GM12878 (cell line): ENCODE data around the gene CPHXL2. TPM values are rescaled to one million over a fixed set of nuclear protein-coding genes. Genes with fewer than 3 reads are reported as not detected.

Source experiments
- ASH2L ChIP-seq: fragments of 300-600, 200-600 bp; sonication (generic); IDR thresholded peaks from 2 replicates; pipeline ENCODE4 v1.6.1; 2017; ENCODE audit warnings: low read depth, mild to moderate bottlenecking, borderline replicate concordance
- BCL3 ChIP-seq: IDR thresholded peaks from 2 replicates; pipeline ENCODE4 v1.6.1; 2011; ENCODE audit warnings: borderline replicate concordance, low read depth, mild to moderate bottlenecking, moderate library complexity, low read length; ENCODE audit not compliant: insufficient read depth, poor library complexity, severe bottlenecking
- E2F8 ChIP-seq: fragments of 450-650 bp; IDR thresholded peaks from 2 replicates; pipeline ENCODE4 v1.6.1; 2018; ENCODE audit warnings: mild to moderate bottlenecking, low read depth, moderate library complexity; ENCODE audit not compliant: partially characterized antibody
- EGR1 ChIP-seq, 2 experiments: IDR thresholded peaks; 1 replicate in 1 of 2; 2 replicates in 1 of 2; pipeline ENCODE4 v1.6.1; 2011 to 2012; ENCODE audit warnings: low read depth in 2 of 2, low read length in 2 of 2, borderline replicate concordance in 1 of 2, mild to moderate bottlenecking in 1 of 2, moderate library complexity in 1 of 2
- EP300 ChIP-seq, 2 experiments: fragments of 150-350 bp in 1 of 2; IDR thresholded peaks; 2 replicates each; pipeline ENCODE4 v1.6.1; 2011 to 2012; ENCODE audit warnings: low read depth in 2 of 2, low read length in 2 of 2, borderline replicate concordance in 1 of 2, improper control_type of control experiment in 1 of 2, inconsistent platforms in 1 of 2; ENCODE audit not compliant: control insufficient read depth in 1 of 2
- MTA2 ChIP-seq: fragments of 450-650 bp; IDR thresholded peaks from 2 replicates; pipeline ENCODE4 v1.6.1; 2016; ENCODE audit warnings: low read depth, mild to moderate bottlenecking, moderate library complexity
- MYC ChIP-seq: IDR thresholded peaks from 2 replicates; pipeline ENCODE4 v1.6.1; 2011; ENCODE audit warnings: mild to moderate bottlenecking, low read length, moderate library complexity, inconsistent platforms; ENCODE audit not compliant: insufficient read depth, insufficient replicate concordance, insufficient read length, severe bottlenecking
- NFIC ChIP-seq: IDR thresholded peaks from 2 replicates; pipeline ENCODE4 v1.6.1; 2012; ENCODE audit warnings: low read depth, mild to moderate bottlenecking, inconsistent platforms, low read length, moderate library complexity
- POU2F2 ChIP-seq: IDR thresholded peaks from 3 replicates; pipeline ENCODE4 v1.6.1; 2011; ENCODE audit warnings: low read depth, mild to moderate bottlenecking, low read length, borderline replicate concordance
- SP1 ChIP-seq: IDR thresholded peaks from one replicate; pipeline ENCODE4 v1.6.1; 2011; ENCODE audit warnings: low read depth, low read length
- SUPT20H ChIP-seq: IDR thresholded peaks from 2 replicates; pipeline ENCODE4 v1.6.1; 2011; ENCODE audit warnings: low read depth, mild to moderate bottlenecking, low read length, moderate library complexity, borderline replicate concordance; ENCODE audit not compliant: control insufficient read depth
- TCF3 ChIP-seq: IDR thresholded peaks from 2 replicates; pipeline ENCODE4 v1.6.1; 2012; ENCODE audit warnings: low read depth, mild to moderate bottlenecking, low read length, borderline replicate concordance; ENCODE audit not compliant: insufficient read depth
- YBX1 ChIP-seq: fragments of 450-650 bp; IDR thresholded peaks from 2 replicates; pipeline ENCODE4 v1.6.1; 2016; ENCODE audit warnings: antibody characterized with exemption
- YY1 ChIP-seq: IDR thresholded peaks from 2 replicates; pipeline ENCODE4 v1.6.1; 2011; ENCODE audit warnings: low read depth, mild to moderate bottlenecking, low read length
- ZNF384 ChIP-seq: IDR thresholded peaks from 2 replicates; pipeline ENCODE4 v1.6.1; 2012; ENCODE audit warnings: low read depth, mild to moderate bottlenecking, low read length, improper control_type of control experiment, borderline replicate concordance
- polyA plus RNA-seq, 11 experiments: library from polyadenylated mRNA; depleted of rRNA in 4 of 11; unstranded in 6 of 11; stranded (reverse) in 5 of 11; fragments of >200 nt; fragmentation: Nextera tagmentation in 4 of 11; fragmentation: Illumina TruSeq in 1 of 11; extraction: Ambion mirVana in 4 of 11; extraction: Trizol in 1 of 11; gene quantifications; 1 replicate in 1 of 11; 2 replicates in 10 of 11; pipeline versions ENCODE4 v1.2.1 to v1.2.3, GENCODE V29; 2011 to 2016; ENCODE audit warnings: inconsistent platforms in 2 of 11, missing spikeins in 2 of 11, low read depth in 1 of 11
- total RNA-seq, 4 experiments: library from RNA; depleted of rRNA in 3 of 4; stranded (reverse); fragments of >200 nt in 3 of 4; fragmentation: Illumina TruSeq in 1 of 4; extraction: Trizol in 1 of 4; gene quantifications; 2 replicates each; pipeline versions ENCODE4 v1.2.1 to v1.2.3, GENCODE V29; 2013 to 2021
- TF ChIP-seq, protein P1 (sequence below): fragments of 450-650 bp; IDR thresholded peaks from 2 replicates; pipeline ENCODE4 v1.6.1; 2016; ENCODE audit warnings: mild to moderate bottlenecking, moderate library complexity, borderline replicate concordance
- TF ChIP-seq, protein P2 (sequence below): IDR thresholded peaks from 2 replicates; pipeline ENCODE4 v1.6.1; 2011; ENCODE audit warnings: mild to moderate bottlenecking, low read depth, low read length, moderate library complexity; ENCODE audit not compliant: insufficient replicate concordance

CPHXL2 gene
- total and polyA plus RNA-seq, 10 of the 15 experiments (the other 5 are each of a cell fraction or from before 2014, with no cell fraction given): not detected

- TF ChIP-seq ASH2L (no peak), YY1 (no peak), E2F8 (no peak), TCF3 (no peak), SUPT20H (no peak), EP300 (IDR thresholded peaks at IDR 0.05; ENCODE audit: borderline replicate concordance in 1 of 2, control insufficient read depth in 1 of 2, low read depth in 2 of 2, low read length in 2 of 2) (no peak), POU2F2 (no peak), MYC (no peak), NFIC (peak; percentile 94), SP1 (no peak), EGR1 (IDR thresholded peaks at IDR 0.05; ENCODE audit: borderline replicate concordance in 1 of 2, low read depth in 2 of 2, low read length in 2 of 2) (no peak), BCL3 (peak; percentile 40), ZNF384 (no peak), YBX1 (no peak), MTA2 (no peak)
- TF ChIP-seq, protein P1, sequence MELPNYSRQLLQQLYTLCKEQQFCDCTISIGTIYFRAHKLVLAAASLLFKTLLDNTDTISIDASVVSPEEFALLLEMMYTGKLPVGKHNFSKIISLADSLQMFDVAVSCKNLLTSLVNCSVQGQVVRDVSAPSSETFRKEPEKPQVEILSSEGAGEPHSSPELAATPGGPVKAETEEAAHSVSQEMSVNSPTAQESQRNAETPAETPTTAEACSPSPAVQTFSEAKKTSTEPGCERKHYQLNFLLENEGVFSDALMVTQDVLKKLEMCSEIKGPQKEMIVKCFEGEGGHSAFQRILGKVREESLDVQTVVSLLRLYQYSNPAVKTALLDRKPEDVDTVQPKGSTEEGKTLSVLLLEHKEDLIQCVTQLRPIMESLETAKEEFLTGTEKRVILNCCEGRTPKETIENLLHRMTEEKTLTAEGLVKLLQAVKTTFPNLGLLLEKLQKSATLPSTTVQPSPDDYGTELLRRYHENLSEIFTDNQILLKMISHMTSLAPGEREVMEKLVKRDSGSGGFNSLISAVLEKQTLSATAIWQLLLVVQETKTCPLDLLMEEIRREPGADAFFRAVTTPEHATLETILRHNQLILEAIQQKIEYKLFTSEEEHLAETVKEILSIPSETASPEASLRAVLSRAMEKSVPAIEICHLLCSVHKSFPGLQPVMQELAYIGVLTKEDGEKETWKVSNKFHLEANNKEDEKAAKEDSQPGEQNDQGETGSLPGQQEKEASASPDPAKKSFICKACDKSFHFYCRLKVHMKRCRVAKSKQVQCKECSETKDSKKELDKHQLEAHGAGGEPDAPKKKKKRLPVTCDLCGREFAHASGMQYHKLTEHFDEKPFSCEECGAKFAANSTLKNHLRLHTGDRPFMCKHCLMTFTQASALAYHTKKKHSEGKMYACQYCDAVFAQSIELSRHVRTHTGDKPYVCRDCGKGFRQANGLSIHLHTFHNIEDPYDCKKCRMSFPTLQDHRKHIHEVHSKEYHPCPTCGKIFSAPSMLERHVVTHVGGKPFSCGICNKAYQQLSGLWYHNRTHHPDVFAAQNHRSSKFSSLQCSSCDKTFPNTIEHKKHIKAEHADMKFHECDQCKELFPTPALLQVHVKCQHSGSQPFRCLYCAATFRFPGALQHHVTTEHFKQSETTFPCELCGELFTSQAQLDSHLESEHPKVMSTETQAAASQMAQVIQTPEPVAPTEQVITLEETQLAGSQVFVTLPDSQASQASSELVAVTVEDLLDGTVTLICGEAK: no peak
- TF ChIP-seq, protein P2, sequence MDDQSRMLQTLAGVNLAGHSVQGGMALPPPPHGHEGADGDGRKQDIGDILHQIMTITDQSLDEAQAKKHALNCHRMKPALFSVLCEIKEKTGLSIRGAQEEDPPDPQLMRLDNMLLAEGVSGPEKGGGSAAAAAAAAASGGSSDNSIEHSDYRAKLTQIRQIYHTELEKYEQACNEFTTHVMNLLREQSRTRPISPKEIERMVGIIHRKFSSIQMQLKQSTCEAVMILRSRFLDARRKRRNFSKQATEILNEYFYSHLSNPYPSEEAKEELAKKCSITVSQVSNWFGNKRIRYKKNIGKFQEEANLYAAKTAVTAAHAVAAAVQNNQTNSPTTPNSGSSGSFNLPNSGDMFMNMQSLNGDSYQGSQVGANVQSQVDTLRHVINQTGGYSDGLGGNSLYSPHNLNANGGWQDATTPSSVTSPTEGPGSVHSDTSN: no peak
These were observed 60.2 kb downstream of the CPHXL2 start (continued) for GRCh38 chr16:75616521-75617010.
